NB4 (cell line): ENCODE data around the gene HOXB2.

ENCODE experiments used
- DNase-seq: peaks from one replicate; pipeline ENCODE4 v3.0.0; 2010; ENCODE audit warnings: low read depth
- H3K4me3 ChIP-seq: one replicate; pipeline ENCODE4 v1.5.1; 2011; ENCODE audit warnings: mild to moderate bottlenecking, low read depth, low read length, moderate library complexity
- MYC ChIP-seq: IDR thresholded peaks from 2 replicates; pipeline ENCODE4 v1.6.1; 2011; ENCODE audit warnings: low read depth, low read length
- POLR2A ChIP-seq: IDR thresholded peaks from 2 replicates; pipeline ENCODE4 v1.6.1; 2011; ENCODE audit warnings: mild to moderate bottlenecking; ENCODE audit not compliant: insufficient read length; ENCODE audit errors: extremely low read depth
- TF ChIP-seq, protein P1 (sequence below): IDR thresholded peaks from 2 replicates; pipeline ENCODE4 v1.6.1; 2011; ENCODE audit warnings: low read depth, low read length
- TF ChIP-seq, protein P2 (sequence below): IDR thresholded peaks from one replicate; pipeline ENCODE4 v1.5.1; 2012; ENCODE audit warnings: low read depth, low read length

HOXB2 gene

GRCh38 chr17:48505788-48506187, 39.1 kb downstream of the HOXB2 start:
- peak; percentile 72 for DNase-seq
- TF ChIP-seq, protein P1, sequence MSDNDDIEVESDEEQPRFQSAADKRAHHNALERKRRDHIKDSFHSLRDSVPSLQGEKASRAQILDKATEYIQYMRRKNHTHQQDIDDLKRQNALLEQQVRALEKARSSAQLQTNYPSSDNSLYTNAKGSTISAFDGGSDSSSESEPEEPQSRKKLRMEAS, result peak; percentile 59
- TF ChIP-seq MYC, result no peak
- no peak overlapping the region for H3K4me3 ChIP-seq

DNA sequence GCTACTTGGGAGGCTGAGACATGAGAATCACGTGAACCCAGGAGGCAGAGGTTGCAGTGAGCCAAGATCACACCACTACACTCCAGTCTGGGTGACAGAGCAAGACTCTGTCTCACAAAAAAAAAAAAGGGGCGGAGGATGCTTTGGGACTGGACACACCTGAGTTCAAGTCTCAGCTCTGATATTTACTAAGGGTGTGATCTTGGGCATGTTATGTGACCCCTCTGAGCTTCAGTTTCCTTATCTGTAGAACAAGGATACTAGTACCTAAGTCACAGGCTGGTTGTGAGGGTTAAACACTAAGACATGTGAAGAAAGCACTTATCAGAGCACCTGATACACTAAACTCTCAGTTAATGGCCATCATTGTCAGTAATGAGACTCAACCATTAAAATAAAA, 40.0 kb downstream of the HOXB2 start:
- no peak overlapping the region for H3K4me3 ChIP-seq
- TF ChIP-seq MYC, result no peak
- TF ChIP-seq, protein P1, result no peak
- no peak for DNase-seq

- no peak overlapping the region for H3K4me3 ChIP-seq
- no peak for TF ChIP-seq MYC
- TF ChIP-seq, protein P1, result no peak
- no peak for TF ChIP-seq POLR2A
- TF ChIP-seq, protein P2, sequence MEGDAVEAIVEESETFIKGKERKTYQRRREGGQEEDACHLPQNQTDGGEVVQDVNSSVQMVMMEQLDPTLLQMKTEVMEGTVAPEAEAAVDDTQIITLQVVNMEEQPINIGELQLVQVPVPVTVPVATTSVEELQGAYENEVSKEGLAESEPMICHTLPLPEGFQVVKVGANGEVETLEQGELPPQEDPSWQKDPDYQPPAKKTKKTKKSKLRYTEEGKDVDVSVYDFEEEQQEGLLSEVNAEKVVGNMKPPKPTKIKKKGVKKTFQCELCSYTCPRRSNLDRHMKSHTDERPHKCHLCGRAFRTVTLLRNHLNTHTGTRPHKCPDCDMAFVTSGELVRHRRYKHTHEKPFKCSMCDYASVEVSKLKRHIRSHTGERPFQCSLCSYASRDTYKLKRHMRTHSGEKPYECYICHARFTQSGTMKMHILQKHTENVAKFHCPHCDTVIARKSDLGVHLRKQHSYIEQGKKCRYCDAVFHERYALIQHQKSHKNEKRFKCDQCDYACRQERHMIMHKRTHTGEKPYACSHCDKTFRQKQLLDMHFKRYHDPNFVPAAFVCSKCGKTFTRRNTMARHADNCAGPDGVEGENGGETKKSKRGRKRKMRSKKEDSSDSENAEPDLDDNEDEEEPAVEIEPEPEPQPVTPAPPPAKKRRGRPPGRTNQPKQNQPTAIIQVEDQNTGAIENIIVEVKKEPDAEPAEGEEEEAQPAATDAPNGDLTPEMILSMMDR, result no peak
- DNase-seq, result no peak
These were observed 41.2 kb downstream of the HOXB2 start for GRCh38 chr17:48503747-48504146.

DNA sequence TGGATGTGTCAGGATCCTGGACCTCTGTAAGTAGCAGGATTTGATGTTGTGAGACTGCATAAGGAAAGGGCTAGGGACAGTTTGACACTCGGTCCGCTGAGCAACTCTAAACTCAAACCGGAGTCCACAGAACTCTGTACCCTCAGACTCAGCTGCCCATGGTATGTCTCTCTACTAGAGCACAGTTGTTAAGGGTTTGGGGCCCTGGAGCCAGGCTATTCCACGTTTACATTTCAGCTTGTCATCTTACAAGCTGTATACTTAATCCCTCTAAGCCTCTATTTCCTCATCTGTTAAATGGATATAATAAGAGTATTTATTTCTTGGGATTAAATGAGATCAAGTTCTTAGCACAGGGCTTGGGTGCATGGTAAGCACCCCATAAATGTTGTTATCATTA, 42.0 kb downstream of the HOXB2 start:
- no peak overlapping the region for H3K4me3 ChIP-seq
- TF ChIP-seq POLR2A (no peak), MYC (no peak)
- TF ChIP-seq, protein P1, result no peak
- TF ChIP-seq, protein P2, result no peak
- no peak for DNase-seq

DNA sequence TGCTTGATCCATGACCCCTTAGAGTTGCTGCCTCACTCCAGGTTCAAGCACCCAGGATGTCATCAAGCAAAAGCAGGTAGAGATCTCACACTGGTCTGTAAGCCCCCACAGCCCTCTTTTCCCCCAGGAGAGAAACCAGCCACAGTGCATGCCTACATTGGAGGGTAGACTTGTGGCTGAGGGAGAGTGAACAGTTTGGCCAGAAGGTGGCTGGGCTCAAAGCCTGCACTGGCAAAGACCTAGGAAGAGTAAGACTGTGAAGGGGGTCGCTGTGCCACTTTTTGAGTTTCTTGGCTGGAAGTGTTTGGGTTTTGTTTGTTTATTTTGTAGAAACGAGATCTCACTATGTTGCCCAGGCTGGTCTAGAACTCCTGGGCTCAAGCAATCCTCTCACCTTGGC, 42.6 kb downstream of the HOXB2 start:
- no peak overlapping the region for H3K4me3 ChIP-seq
- TF ChIP-seq MYC (no peak), POLR2A (no peak)
- TF ChIP-seq, protein P1, result no peak
- TF ChIP-seq, protein P2, result no peak
- DNase-seq, result no peak

GRCh38 chr17:48500435-48501426, 44.2 kb downstream of the HOXB2 start:
- no peak overlapping the region for H3K4me3 ChIP-seq
- TF ChIP-seq, protein P1, result no peak
- TF ChIP-seq MYC, result no peak
- TF ChIP-seq POLR2A, result no peak
- TF ChIP-seq, protein P2, result no peak
- no peak for DNase-seq
